ENCODE results near the gene FOXO1.

- TF ChIP-seq POLR2A (IDR thresholded peaks at IDR 0.05; ENCODE audit: low read length): no peak
- no peak for TF ChIP-seq GATA1 (IDR thresholded peaks at IDR 0.05; ENCODE audit: low read depth, low read length)
Observed at GRCh38 chr13:40667622-40667978, 1.2 kb upstream of the FOXO1 start.
